Neutrophil (primary cell): ENCODE data around the gene SARS2.

ENCODE experiments used
- H3K27ac ChIP-seq: fragments of 200-600 bp; sonication (generic); 2 replicates; pipeline ENCODE4 v1.5.1; 2016; ENCODE audit warnings: mild to moderate bottlenecking, moderate library complexity
- H3K27me3 ChIP-seq: fragments of 200-600 bp; sonication (generic); 2 replicates; pipeline ENCODE4 v1.6.0; 2016; ENCODE audit warnings: mild to moderate bottlenecking
- H3K36me3 ChIP-seq: fragments of 200-600 bp; sonication (generic); 2 replicates; pipeline ENCODE4 v1.5.1; 2017
- H3K4me1 ChIP-seq, 2 experiments: fragments of 200-600 bp in 1 of 2; sonication (generic) in 1 of 2; 1 replicate in 1 of 2; 2 replicates in 1 of 2; pipeline versions ENCODE4 v1.5.1 to v1.6.1; 2013 to 2016; ENCODE audit warnings: low read depth in 1 of 2, low read length in 1 of 2, mild to moderate bottlenecking in 1 of 2, moderate library complexity in 1 of 2; ENCODE audit not compliant: control insufficient read depth in 1 of 2, insufficient read depth in 1 of 2
- H3K4me3 ChIP-seq, 2 experiments: fragments of 200-600 bp in 1 of 2; sonication (generic) in 1 of 2; 1 replicate in 1 of 2; 2 replicates in 1 of 2; pipeline ENCODE4 v1.5.1; 2013 to 2016; ENCODE audit warnings: low read depth in 1 of 2, low read length in 1 of 2, mild to moderate bottlenecking in 1 of 2, moderate library complexity in 1 of 2
- H3K9me3 ChIP-seq: fragments of 200-600 bp; sonication (generic); 2 replicates; pipeline ENCODE4 v1.5.1; 2016
- CTCF ChIP-seq: fragments of 200-600 bp; sonication (generic); IDR thresholded peaks from 2 replicates; pipeline ENCODE4 v1.5.1; 2016; ENCODE audit warnings: antibody characterized with exemption

SARS2 gene

GRCh38 chr19:38868551-38868950 is 62.0 kb downstream of the SARS2 start:
- TF ChIP-seq CTCF, result no peak
- Histone ChIP-seq H3K27ac (no peak overlapping the region), H3K4me3 (no peak overlapping the region), H3K4me1 (peaks cover 15 to 17% of the 10 kb centered on the region in 2 experiments), H3K36me3 (peaks cover 62% of the 10 kb centered on the region), H3K9me3 (no peaks in the 10 kb centered on the region), H3K27me3 (no peaks in the 10 kb centered on the region)

GRCh38 chr19:38867171-38867780 is 63.3 kb downstream of the SARS2 start:
- H3K27me3 ChIP-seq, result peaks cover 4% of the 10 kb centered on the region
- H3K4me3 ChIP-seq, result no peak overlapping the region
- no peak for TF ChIP-seq CTCF
- H3K27ac ChIP-seq, result no peak overlapping the region
- H3K36me3 ChIP-seq, result peaks cover 50% of the 10 kb centered on the region
- H3K9me3 ChIP-seq, result no peaks in the 10 kb centered on the region
- peaks cover 17 to 18% of the 10 kb centered on the region in 2 experiments for H3K4me1 ChIP-seq
